Brain microvascular endothelial cell (primary cell): ENCODE results near the gene IGSF9.

Experiments used
- DNase-seq: peaks from one replicate; pipeline ENCODE4 v3.0.0-alpha.2; 2020
- H3K27ac ChIP-seq: fragments of 250-450 bp; sonication (Bioruptor Pico); 2 replicates; pipeline ENCODE4 v1.5.1; 2020; ENCODE audit warnings: mild to moderate bottlenecking, moderate library complexity
- H3K27me3 ChIP-seq: fragments of 250-450 bp; sonication (Bioruptor Pico); replicated peaks from 2 replicates; pipeline ENCODE4 v1.5.1; 2020; ENCODE audit warnings: mild to moderate bottlenecking
- H3K36me3 ChIP-seq: fragments of 250-450 bp; sonication (Bioruptor Pico); replicated peaks from 2 replicates; pipeline ENCODE4 v1.5.1; 2020; ENCODE audit warnings: mild to moderate bottlenecking
- H3K4me3 ChIP-seq: 2 replicates; pipeline ENCODE4 v1.5.1; 2011; ENCODE audit warnings: low read depth, mild to moderate bottlenecking, control low read depth, low read length, moderate library complexity
- in situ Hi-C: cut with HindIII; loops from 2 replicates; pipeline ENCODE4 v1.10.0; 2017; ENCODE audit warnings: low sequenced_read_pairs, low pct_ligation_motif_present
- TF ChIP-seq, protein P1 (sequence below): IDR thresholded peaks from 2 replicates; pipeline ENCODE4 v1.5.1; 2011; ENCODE audit warnings: low read depth, mild to moderate bottlenecking, moderate library complexity, low read length, control low read depth, inconsistent platforms; ENCODE audit errors: missing control alignments

IGSF9 gene

DNA sequence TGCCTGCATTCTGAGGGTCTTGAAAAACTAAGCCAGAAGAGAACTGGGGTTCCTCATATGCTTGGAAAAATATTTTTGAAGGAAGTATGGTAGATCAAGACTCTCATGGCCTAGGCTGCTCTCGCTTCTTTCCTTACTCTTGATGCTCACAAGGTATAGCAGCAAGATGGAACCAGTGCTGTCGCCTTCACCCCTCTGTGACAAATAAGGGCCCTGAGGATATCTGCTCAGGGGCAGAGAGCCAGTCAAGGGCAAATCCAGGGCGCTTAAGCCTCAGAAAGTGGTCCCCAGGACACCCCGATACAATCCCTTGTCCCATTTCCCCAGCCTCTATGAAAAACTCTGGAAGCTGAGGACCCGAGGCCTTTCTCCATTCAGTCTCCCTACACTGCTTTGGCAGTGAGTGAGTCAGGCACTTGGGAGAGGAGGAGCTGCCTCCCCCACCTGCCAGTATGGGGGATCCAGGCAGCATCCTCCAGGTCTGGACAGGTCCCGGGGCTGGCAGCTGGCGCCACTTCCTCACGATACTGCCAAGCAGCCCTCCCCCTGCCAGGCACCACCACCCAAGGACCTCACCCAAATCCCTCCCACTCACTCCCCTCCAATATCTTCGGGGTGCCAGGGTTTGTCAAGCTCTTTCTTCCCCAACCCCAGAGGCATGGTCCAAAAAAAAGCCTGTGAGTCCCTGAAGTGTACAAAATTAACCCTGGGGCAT is 1.3 kb downstream of the IGSF9 start:
- Histone ChIP-seq H3K36me3 (no peaks in the 10 kb centered on the region), H3K27me3 (peaks cover 18% of the 10 kb centered on the region), H3K27ac (no peak overlapping the region), H3K4me3 (no peak overlapping the region)
- TF ChIP-seq, protein P1, sequence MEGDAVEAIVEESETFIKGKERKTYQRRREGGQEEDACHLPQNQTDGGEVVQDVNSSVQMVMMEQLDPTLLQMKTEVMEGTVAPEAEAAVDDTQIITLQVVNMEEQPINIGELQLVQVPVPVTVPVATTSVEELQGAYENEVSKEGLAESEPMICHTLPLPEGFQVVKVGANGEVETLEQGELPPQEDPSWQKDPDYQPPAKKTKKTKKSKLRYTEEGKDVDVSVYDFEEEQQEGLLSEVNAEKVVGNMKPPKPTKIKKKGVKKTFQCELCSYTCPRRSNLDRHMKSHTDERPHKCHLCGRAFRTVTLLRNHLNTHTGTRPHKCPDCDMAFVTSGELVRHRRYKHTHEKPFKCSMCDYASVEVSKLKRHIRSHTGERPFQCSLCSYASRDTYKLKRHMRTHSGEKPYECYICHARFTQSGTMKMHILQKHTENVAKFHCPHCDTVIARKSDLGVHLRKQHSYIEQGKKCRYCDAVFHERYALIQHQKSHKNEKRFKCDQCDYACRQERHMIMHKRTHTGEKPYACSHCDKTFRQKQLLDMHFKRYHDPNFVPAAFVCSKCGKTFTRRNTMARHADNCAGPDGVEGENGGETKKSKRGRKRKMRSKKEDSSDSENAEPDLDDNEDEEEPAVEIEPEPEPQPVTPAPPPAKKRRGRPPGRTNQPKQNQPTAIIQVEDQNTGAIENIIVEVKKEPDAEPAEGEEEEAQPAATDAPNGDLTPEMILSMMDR, result no peak
- DNase-seq, result no peak
- in situ Hi-C loops, result no loop called here

DNA sequence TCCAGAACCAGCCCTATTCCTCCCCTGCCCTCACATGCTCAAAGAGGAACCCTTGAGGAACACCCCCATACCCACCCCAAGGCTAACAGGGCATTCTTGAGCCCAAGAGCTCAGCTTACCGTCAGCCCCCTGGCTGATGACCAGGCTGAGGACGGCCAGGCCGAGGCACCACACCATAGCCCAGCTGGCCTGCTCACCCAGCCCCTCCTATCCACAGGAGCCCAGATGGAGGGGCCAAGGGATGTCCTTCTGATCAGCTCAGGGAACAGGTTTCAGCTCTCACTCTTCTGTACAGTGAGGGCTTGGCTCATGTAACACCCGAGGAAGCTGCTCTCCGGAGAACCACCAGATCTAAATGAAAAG is 2.2 kb downstream of the IGSF9 start:
- no peak overlapping the region for H3K4me3 ChIP-seq
- no peaks in the 10 kb centered on the region for H3K36me3 ChIP-seq
- DNase-seq, result no peak
- H3K27ac ChIP-seq, result no peak overlapping the region
- H3K27me3 ChIP-seq, result peaks cover 18% of the 10 kb centered on the region
- in situ Hi-C loops, result no loop called here
- TF ChIP-seq, protein P1, result no peak

DNA sequence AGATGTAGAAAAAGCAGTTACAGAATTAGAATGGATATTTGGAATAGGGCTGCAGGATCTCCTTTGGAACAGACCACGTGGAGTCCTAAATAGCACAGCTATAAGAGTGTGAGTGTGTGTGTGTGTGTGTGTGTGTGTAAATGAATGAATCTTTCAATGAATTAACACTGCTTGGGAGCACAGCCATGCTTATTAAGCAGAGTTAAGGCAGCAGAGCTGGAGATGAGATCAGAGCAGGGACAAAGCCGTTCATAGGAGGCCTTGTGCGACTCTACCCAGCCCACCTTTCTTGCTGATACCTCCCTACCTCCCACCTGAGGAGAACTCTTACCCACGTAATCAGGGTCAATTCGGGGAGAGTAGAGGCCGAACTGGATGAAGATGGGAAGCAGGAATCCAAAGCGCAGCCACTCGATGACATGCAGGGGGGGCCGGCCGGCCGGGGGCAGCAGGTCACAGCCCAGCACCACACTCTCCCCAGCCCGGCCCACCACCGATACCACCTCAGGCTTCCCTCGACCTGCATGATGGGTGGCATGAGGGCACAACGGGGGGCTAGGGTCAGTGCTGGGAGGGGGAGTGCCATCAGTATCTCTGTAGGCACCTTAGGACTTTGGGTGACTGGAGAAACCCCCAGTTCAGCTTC is 2.7 kb downstream of the IGSF9 start:
- H3K4me3 ChIP-seq, result no peak overlapping the region
- H3K27me3 ChIP-seq, result peaks cover 18% of the 10 kb centered on the region
- H3K27ac ChIP-seq, result no peak overlapping the region
- H3K36me3 ChIP-seq, result no peaks in the 10 kb centered on the region
- TF ChIP-seq, protein P1, result no peak
- in situ Hi-C loops, result no loop called here
- DNase-seq, result no peak

DNA sequence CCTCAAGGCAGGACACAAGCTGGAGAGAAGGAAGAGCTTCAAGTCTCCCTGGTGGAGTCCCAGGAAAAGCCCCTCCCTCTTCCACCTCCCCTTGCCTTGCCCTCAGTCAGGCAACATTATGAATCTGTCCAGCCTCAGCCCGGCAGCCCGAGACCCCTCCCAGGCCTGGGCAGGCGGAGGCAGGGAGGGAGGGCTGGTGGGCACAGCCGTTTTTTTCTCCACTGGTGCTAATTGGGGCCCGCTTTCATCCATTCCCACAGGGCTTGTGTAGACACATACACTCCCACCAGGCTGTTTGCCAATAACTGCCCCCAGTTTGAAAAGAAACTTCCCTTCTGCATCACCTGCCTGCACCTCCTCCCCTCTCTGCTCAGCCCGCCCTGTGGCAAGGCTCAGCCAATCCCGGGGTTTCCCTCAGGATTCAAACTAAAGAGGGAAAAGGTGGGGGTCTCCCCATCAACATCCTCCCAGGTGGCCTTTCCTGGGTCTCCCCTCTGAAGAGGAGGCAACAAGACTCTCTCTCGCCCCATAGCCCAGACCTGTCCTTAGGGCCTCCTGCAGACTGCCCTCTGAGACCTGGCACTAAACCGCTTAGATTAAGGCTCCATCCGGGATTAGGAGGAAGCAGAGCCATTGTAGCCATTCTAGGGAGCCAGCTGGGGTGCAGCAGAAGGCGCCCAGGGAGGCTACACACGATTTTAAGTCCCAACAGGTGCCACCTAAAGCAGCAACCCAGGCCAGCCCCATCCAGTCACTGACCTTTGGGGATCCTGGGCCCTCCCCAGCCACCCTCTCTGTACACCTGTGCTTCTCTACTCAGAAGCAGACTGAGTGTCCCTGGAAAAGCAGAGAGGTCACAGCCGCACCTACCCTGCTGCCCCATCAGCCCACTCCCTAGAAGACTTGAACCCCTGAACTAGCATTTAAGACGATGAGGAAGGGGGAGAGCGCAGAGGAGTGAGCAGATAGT is 3.5 kb downstream of the IGSF9 start:
- Histone ChIP-seq H3K4me3 (no peak overlapping the region), H3K27me3 (peaks cover 18% of the 10 kb centered on the region), H3K36me3 (no peaks in the 10 kb centered on the region), H3K27ac (no peak overlapping the region)
- in situ Hi-C loops, result no loop called here
- TF ChIP-seq, protein P1, result no peak
- no peak for DNase-seq

DNA sequence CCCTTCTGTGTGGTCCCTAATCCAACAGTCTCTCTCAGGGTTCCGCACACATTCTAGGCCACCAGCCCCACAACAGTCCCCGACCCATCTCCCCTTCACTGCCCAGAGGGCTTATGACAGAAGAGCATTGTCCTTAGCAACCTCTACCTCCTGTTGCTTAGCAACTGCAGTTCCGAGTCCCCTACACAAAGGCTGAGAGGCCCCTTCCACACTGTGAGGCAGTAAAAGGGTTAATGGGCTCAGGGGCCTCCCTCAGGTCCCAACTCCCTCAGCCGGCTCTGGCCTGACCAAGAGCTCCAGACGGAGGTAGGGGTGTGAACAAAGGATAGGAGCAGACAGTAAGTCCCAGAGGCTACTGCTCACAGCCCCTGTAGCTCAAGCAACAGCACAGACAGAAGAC is 4.3 kb downstream of the IGSF9 start:
- TF ChIP-seq, protein P1, result no peak
- no peak overlapping the region for H3K27ac ChIP-seq
- DNase-seq, result no peak
- H3K27me3 ChIP-seq, result peaks cover 18% of the 10 kb centered on the region
- no peak overlapping the region for H3K4me3 ChIP-seq
- in situ Hi-C loops, result no loop called here
- H3K36me3 ChIP-seq, result no peaks in the 10 kb centered on the region
